ENCODE results near the gene ADK. TPM values are rescaled to one million over a fixed set of nuclear protein-coding genes. Genes with fewer than 3 reads are reported as not detected.

The ADK gene
- total RNA-seq, 1 donor from 2014 or later = 26.2 TPM

GRCh38 chr10:74314166-74314565 lies 163.1 kb downstream of the ADK start:
- Mint-ChIP-seq H3K4me3 (no peak overlapping the region), H3K9me3 (peaks cover 8% of the 10 kb centered on the region), H3K36me3 (peaks cover 5% of the 10 kb centered on the region), H3K4me1 (peaks cover 15% of the 10 kb centered on the region), H3K27me3 (ENCODE audit: low read depth) (no peaks in the 10 kb centered on the region), H3K27ac (no peak overlapping the region)
- no peak for DNase-seq (ENCODE audit: low spot score in 2 of 2, unreplicated experiment in 2 of 2)
- no peak for TF ChIP-seq CTCF (IDR thresholded peaks at IDR 0.05; ENCODE audit: unreplicated experiment)

GRCh38 chr10:74320026-74320425 lies 169.0 kb downstream of the ADK start:
- Mint-ChIP-seq H3K36me3 (peaks cover 27% of the 10 kb centered on the region), H3K4me3 (no peak overlapping the region), H3K4me1 (no peaks in the 10 kb centered on the region), H3K27me3 (ENCODE audit: low read depth) (no peaks in the 10 kb centered on the region), H3K9me3 (peaks cover 25% of the 10 kb centered on the region), H3K27ac (no peak overlapping the region)
- no peak for TF ChIP-seq CTCF (IDR thresholded peaks at IDR 0.05; ENCODE audit: unreplicated experiment)
- DNase-seq (ENCODE audit: low spot score in 2 of 2, unreplicated experiment in 2 of 2) = no peak

GRCh38 chr10:74320717-74321116 lies 169.7 kb downstream of the ADK start:
- H3K9me3 Mint-ChIP-seq = peaks cover 25% of the 10 kb centered on the region
- no peak overlapping the region for H3K27ac Mint-ChIP-seq

GRCh38 chr10:74322141-74322540 lies 171.1 kb downstream of the ADK start:
- no peak overlapping the region for H3K4me3 Mint-ChIP-seq
- DNase-seq (ENCODE audit: low spot score in 2 of 2, unreplicated experiment in 2 of 2) = no peak
- H3K27ac Mint-ChIP-seq = no peak overlapping the region
- no peaks in the 10 kb centered on the region for H3K27me3 Mint-ChIP-seq (ENCODE audit: low read depth)
- H3K36me3 Mint-ChIP-seq = peaks cover 27% of the 10 kb centered on the region
- H3K9me3 Mint-ChIP-seq = peaks cover 30% of the 10 kb centered on the region
- no peak for TF ChIP-seq CTCF (IDR thresholded peaks at IDR 0.05; ENCODE audit: unreplicated experiment)
- H3K4me1 Mint-ChIP-seq = no peaks in the 10 kb centered on the region

More at GRCh38 chr10:74320717-74321116, 169.7 kb downstream of the ADK start:
- Mint-ChIP-seq H3K4me1 (no peaks in the 10 kb centered on the region), H3K27me3 (ENCODE audit: low read depth) (no peaks in the 10 kb centered on the region), H3K4me3 (no peak overlapping the region), H3K36me3 (peaks cover 27% of the 10 kb centered on the region)
- no peak for TF ChIP-seq CTCF (IDR thresholded peaks at IDR 0.05; ENCODE audit: unreplicated experiment)
- no peak for DNase-seq (ENCODE audit: low spot score in 2 of 2, unreplicated experiment in 2 of 2)

- Mint-ChIP-seq H3K4me3 (no peak overlapping the region), H3K9me3 (peaks cover 30% of the 10 kb centered on the region), H3K36me3 (peaks cover 27% of the 10 kb centered on the region), H3K4me1 (no peaks in the 10 kb centered on the region), H3K27me3 (ENCODE audit: low read depth) (no peaks in the 10 kb centered on the region), H3K27ac (no peak overlapping the region)
- DNase-seq (ENCODE audit: low spot score in 2 of 2, unreplicated experiment in 2 of 2) = no peak
- no peak for TF ChIP-seq CTCF (IDR thresholded peaks at IDR 0.05; ENCODE audit: unreplicated experiment)
These were observed 171.5 kb downstream of the ADK start for GRCh38 chr10:74322565-74322964.

GRCh38 chr10:74328388-74328787 lies 177.4 kb downstream of the ADK start:
- peaks cover 5% of the 10 kb centered on the region for H3K9me3 Mint-ChIP-seq
- H3K4me3 Mint-ChIP-seq = no peak overlapping the region
- no peaks in the 10 kb centered on the region for H3K27me3 Mint-ChIP-seq (ENCODE audit: low read depth)
- H3K36me3 Mint-ChIP-seq = peaks cover 9% of the 10 kb centered on the region
- H3K27ac Mint-ChIP-seq = no peak overlapping the region
- TF ChIP-seq CTCF (IDR thresholded peaks at IDR 0.05; ENCODE audit: unreplicated experiment) = no peak
- peaks cover 8% of the 10 kb centered on the region for H3K4me1 Mint-ChIP-seq
- DNase-seq (ENCODE audit: low spot score in 2 of 2, unreplicated experiment in 2 of 2) = no peak

All from mesothelial cell of epicardium (in vitro differentiated cells).